Measurements from ENCODE around the gene ZNF480.
"Not testable (repeated sequence)": the region's sequence is repeated elsewhere in the genome, so short reads cannot be mapped to it uniquely, and the experiment has no call there.

Gene ZNF480

DNA sequence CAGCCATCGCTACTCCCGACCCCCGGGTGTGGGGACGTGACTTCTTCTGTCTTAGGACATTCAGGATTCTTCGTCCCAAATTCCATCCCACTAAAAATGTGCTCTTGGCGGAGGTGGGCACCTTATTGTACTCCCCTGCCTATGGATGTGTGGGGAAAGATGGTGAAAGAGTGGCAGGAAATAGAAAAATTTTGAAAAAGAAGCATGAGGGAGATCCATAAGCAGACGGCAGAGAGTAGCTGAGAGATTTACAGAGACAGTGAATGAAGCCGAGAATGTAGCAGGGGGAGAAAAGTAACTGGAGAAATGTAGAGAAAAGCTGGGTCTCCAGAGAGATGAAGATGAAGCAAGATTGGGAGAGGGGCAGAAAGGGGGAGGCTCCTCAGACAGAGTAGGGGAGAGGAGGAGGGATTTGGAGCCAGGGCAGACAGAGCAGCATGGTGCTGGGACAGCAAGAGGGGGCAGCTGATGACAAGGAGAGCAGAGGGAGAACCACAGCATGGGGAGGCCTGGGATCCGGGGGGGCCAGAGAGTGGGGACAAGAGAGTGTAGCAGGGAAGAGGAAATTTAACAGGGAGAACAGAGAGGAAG lies 39.9 kb downstream of the ZNF480 start:
- DNase-seq (ENCODE audit: low read depth in 2 of 2) = peak in 1 of 2 experiments; percentile 1

DNA sequence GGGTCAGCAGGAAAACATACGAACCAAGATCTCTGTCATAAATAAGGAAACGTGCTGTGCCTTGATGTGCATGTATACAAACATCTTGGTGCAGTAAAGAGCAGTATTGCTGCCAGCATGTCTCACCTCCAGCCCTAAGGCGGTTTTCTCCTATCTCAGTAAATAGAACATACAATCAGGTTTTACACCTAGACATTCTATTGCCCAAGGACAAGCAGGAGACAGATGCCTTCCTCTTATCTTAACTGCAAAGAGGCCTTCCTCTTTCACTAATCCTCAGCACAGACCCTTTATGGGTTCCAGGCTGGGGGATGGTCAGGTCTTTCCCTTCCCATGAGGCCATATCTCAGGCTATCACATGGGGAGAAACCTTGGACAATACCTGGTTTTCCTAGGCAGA lies 42.1 kb downstream of the ZNF480 start:
- not testable (repeated sequence) for DNase-seq (ENCODE audit: low read depth in 2 of 2)

DNA sequence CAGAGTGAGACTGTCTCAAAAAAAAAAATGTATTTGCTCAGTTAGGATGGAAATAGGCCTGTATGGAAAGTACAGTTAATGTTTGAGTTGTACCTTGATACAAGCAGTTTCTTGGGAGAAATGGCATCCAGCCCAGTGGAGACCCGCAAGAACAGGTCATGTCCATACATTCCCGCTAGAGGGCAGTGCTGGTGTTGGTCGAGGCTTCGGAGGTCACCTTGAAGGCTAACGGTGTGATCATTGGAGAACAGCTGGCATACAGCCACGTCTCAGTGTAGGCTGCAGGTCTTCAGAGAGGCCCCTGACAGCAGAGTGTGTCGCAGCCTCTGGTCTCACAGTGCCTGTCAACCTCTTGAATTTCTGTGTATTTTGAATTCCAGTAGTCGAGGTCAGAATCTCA lies 46.6 kb downstream of the ZNF480 start:
- DNase-seq (ENCODE audit: low read depth in 2 of 2) = no peak

DNA sequence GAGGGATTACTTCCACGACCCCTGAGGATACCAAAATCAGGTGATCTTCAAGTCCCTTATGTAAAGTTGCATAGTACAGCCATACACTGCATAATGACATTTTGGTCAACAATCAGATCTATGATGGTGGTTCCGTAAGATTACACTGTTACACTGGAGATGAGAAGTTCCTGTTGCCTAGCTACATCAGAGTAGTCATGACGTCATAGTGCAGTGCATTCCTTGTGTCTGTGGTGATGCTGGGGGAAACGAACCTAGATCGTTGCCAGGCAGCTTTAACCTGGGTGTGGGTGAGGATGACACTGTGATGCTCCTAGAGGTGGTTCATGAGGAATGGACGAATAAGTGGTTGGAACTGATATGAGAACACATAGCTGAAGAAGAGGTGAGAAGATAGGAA lies 48.2 kb downstream of the ZNF480 start:
- DNase-seq (ENCODE audit: low read depth in 2 of 2) = no peak

DNA sequence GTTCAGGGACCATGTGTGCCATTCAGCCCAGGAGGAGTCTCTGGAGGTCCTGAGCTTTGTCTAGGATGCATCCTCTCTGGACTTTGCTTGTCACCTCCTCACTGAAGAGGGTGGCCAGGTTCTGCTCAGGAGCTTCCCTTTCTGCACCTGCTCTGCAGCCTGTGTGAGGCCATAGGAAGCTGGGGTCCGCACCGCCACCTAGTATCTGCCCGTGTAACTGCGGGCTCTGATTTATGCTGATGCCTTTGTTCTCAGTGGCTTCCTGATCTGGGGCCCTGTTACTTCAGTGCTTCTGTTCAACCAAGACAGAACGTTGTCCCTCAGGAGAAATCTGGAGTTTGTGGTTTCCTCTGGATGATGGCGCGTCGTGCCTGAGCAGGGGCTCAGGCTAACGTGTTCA lies 54.5 kb downstream of the ZNF480 start:
- DNase-seq (ENCODE audit: low read depth in 2 of 2) = no peak

DNA sequence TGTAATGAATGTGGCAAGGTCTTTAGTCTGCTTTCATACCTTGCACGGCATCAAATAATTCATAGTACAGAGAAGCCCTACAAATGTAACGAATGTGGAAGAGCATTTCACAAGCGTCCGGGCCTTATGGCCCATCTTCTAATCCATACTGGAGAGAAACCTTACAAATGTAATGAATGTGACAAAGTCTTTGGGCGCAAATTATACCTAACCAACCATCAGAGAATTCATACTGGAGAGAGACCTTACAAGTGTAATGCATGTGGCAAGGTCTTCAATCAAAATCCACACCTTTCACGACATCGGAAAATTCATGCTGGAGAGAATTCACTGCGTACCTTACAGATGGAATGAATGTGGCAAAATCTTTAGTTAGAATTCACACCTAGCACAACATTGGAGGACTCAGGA lies 69.5 kb downstream of the ZNF480 start:
- DNase-seq (ENCODE audit: low read depth in 2 of 2) = no peak

DNA sequence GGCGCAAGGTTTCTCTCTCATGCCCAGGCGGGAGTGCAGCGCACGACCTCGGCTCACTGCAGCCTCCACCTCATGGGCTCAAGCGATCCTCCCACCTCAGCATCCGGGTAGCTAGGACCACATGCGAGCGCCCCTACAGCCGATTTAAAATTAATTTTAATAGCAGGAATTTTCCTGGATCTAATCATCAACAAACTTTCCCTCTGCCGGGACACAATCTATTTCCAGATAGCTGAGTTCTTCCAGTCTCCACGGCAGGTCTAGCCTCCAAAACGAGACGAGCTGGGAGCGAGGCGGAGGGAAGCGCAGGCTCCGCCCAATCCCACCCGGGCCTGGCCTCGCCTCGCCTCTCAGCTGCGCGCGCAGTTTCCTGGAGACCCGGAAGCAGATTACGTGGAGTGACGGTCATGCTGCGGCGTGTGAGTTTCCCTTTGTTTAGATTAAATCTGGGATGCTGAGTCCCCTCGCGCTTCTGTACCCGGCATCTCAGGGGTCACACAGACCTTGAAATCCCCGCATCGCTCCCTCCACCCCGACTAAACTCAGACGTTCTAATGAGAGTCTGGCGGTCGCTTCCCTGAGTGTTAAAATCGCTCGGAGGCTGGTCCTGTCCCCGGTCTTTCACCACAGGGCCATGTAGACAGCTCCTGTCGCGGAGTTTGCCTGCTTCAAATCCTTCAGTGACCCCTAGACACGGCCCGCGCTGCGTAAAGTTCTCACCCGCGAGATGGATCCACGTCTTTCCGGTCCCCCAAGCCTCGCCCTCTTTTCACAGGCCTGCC lies 72.8 kb downstream of the ZNF480 start, which contains the start of gene ZNF880:
Gene ZNF880 (plus strand): TSS at position 365 of the 782 bp plus-strand sequence. CDS start 43 bp downstream, at position 408.
- peak; percentile 86 to 87 for DNase-seq (ENCODE audit: low read depth in 2 of 2)

DNA sequence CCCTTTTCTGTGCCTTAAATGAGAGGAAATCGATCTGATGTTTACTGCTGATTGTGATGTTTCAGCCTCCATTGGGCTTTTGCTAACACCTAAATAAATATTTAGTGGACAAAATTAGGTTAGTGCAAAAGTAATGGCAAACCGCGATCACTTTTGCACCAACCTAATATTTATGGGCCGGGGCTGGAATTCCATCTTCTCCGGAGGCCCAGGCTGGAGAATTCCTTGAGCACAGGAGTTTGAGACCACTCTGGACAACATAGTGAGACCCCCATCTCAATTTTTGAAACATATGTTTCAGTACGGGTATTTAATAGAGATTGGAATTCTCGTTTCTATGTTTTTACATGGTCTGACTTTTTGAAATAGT lies 73.4 kb downstream of the ZNF480 start:
- DNase-seq (ENCODE audit: low read depth in 2 of 2) = no peak

All from fibroblast of skin of left quadriceps (primary cell).